GM12874 (cell line): ENCODE results near the gene PIK3IP1.

ENCODE experiments used
- TF ChIP-seq, protein P1 (sequence below): IDR thresholded peaks from 2 replicates; pipeline ENCODE4 v1.5.1; 2011; ENCODE audit warnings: low read depth, mild to moderate bottlenecking, control low read depth, low read length, moderate library complexity; ENCODE audit not compliant: insufficient read depth

The PIK3IP1 gene, protein sequence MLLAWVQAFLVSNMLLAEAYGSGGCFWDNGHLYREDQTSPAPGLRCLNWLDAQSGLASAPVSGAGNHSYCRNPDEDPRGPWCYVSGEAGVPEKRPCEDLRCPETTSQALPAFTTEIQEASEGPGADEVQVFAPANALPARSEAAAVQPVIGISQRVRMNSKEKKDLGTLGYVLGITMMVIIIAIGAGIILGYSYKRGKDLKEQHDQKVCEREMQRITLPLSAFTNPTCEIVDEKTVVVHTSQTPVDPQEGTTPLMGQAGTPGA

DNA sequence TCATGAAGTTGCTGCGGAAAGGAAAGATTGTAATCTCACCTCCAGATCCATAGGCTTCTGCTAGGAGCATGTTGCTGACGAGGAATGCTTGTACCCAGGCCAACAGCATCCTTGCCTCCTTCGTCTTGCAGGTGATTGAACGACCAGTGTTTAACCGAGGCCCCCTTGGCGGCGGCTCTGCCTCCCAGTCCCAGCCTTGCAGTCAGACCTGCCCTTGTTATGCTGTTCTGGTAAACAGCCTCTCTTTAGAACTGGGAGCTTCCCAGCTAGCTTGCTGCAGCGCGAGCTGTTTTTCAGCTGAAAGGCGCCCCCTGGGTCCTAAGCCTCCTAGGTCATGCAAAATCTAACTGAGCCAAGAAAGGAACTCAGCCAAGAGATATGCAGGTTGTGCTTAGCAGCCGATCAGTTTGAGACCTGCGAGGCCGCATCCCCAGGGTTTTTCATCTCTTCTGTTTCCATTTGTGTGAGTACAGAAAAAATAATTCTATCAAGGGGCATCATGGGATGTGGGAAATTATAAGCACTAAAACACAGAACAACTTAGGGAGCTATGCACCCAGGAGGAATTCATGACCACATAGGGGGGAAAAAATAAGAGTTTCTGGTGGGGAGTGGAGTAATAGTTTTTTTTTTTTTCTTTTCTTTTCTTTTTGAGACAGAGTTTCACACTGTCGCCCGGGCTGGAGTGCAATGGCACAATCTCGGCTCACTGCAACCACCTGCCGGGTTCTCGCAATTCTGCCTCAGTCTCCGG lies at the start of gene PIK3IP1:
PIK3IP1 (minus strand) TSS at position 253 of the 754 bp plus-strand sequence; CDS start at position 109, 144 bp downstream.
- TF ChIP-seq, protein P1, sequence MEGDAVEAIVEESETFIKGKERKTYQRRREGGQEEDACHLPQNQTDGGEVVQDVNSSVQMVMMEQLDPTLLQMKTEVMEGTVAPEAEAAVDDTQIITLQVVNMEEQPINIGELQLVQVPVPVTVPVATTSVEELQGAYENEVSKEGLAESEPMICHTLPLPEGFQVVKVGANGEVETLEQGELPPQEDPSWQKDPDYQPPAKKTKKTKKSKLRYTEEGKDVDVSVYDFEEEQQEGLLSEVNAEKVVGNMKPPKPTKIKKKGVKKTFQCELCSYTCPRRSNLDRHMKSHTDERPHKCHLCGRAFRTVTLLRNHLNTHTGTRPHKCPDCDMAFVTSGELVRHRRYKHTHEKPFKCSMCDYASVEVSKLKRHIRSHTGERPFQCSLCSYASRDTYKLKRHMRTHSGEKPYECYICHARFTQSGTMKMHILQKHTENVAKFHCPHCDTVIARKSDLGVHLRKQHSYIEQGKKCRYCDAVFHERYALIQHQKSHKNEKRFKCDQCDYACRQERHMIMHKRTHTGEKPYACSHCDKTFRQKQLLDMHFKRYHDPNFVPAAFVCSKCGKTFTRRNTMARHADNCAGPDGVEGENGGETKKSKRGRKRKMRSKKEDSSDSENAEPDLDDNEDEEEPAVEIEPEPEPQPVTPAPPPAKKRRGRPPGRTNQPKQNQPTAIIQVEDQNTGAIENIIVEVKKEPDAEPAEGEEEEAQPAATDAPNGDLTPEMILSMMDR, result peak; percentile 46; the same call in 1 of the 2 replicates

DNA sequence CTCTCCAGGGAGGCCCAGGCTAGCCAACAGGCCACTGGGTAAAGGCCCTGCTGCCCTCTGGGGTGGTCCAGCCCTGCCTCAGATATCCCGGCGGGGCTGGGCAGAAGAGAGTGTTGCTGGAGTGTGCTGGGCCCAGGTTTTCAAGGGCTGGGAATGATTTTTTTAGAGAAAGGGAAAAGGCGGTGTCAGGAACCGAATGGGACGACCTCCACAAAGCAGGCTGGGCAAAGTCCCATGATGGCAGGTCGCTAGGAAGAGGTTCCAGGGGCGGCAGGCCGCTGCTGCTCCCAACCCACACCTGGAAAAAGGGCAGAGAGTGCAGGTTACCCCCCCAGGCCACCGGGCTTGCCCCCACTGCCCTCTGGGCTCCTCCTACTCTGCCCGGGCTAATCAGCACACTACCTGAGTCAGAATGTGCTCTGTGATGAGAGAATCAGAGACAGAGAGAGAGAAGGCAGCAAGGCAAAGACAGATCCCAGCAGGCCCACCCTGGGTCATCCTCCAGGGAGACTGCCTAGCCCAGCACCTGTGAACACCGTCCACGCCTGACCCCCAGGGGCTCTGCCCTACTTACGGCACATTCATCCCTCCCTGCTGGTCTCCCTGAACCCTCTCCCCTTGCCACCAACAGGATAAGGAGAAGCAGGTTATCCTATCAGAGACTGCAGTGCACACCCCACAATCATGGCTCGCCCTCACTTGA lies 49.2 kb upstream of the PIK3IP1 start:
- TF ChIP-seq, protein P1, result no peak

DNA sequence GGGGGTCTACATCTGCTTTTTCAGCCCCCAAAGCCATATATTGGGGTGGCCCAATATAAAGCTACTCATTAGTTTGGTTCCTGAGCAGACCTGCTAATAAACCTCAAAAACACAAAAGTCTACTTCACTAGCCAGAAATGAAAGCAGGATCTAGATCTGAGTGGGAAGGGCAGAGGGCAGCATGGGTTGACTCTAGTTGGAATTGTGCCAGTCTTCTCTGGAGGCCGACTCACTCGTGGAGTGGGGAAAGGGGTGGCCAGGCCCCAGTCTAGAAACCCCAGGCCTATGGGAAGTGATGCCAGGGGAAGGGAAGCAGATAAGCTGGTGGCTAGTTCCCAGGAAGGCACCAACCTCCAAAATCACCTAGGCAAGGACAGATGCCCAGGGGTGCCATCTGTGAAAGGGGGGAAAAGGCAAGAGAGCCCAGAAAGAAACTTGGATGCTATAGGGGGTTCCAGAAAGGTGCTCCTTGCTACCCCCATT lies 48.5 kb upstream of the PIK3IP1 start:
- TF ChIP-seq, protein P1, result no peak

DNA sequence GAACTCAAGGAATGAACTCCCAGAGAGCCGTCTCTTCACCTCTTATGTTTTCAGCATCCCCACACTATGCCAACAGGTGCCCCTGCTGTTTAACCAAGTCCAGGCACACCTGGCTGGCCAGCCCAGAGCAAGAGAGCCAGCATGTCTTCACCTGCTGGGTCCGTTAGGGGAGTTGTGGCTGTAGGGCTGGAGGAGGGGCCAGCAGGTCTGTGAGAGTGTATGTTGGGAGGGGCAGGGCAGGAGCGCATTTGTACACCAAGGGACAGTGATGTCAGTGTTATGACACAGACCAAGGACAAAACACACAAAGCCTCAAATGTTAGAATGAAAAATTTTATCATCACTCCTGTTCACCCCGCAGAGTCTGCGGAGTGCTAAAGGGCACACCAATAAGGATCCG lies 48.1 kb upstream of the PIK3IP1 start:
- TF ChIP-seq, protein P1, result no peak

DNA sequence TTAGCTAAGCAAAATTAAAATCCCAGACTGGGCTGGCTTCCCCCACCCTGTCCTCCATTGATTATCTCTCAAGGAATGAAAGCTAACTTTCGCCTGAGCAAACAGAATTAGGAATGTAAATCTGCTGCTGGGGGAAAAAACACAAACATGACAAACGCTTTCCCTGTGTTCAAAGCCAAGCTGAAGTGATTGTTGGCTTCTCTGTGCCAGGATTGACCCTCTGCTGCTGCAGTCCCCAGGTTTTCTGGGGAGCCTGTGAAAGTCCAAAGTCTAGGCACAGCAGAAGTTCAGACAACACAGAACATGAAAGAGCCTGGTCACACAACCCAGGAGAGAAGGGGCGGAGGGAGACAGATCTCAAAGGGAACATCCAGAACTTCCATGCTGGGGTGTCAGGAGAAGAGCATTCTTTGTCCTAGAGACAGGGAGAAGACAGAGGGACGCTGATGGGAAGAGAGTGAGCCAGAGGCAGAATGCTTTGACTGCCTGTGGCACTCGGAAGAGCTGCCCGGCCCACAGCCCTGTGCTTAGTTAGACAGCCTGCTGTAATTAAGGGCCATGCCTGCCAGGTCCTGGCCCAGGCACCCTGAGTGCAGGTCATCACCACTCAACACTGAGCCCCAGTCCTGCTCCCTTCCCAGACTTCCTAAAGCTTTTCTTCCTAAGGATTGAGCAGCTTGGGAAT lies 47.0 kb upstream of the PIK3IP1 start:
- TF ChIP-seq, protein P1, result no peak

DNA sequence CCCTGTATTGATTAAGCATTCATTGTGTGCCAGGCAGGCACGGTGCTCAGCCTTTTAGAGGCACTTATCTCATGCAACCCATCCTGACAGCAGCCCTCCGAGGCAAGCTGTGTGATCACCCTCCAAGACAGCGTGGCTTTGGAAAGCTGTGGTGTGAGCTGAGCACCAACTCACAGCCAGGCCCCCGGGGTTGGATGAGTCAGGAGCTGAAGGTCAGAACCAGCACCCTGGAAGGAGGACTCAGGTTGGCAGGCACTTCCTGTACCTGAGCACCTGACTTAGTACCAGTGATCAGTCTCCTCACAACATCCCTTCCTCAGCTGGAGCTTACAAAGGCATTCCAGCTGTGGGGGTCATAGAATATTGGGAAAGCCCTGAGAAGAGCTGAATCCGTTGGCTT lies 44.9 kb upstream of the PIK3IP1 start:
- TF ChIP-seq, protein P1, result no peak

DNA sequence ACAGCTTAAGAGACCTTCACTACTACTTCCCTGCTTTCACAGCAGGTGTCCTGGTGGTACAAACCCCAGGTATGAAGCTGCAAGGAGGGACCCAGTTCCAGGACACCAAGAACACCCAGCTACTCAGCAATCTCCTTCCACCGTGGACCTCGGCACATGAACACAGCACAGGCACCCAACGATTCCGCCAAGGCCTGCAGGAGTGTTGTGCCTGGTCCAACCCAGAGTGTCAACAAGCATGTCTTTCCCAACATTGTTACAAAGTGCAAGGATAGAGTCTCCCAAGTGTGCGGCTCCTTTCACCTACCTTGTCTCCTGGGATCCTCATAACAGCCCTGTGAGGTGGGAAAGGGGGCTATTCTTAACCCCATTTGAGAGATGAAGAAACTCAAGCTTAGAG lies 42.0 kb upstream of the PIK3IP1 start:
- TF ChIP-seq, protein P1, result no peak
